HG03064 (cell line): ENCODE results near the gene PDGFA.

Experiments used
- ATAC-seq: cut with Tn5 transposase; IDR thresholded peaks from one replicate; pipeline ENCODE4 v1.9.1; 2021; ENCODE audit warnings: low read depth; ENCODE audit not compliant: unreplicated experiment

Gene PDGFA

DNA sequence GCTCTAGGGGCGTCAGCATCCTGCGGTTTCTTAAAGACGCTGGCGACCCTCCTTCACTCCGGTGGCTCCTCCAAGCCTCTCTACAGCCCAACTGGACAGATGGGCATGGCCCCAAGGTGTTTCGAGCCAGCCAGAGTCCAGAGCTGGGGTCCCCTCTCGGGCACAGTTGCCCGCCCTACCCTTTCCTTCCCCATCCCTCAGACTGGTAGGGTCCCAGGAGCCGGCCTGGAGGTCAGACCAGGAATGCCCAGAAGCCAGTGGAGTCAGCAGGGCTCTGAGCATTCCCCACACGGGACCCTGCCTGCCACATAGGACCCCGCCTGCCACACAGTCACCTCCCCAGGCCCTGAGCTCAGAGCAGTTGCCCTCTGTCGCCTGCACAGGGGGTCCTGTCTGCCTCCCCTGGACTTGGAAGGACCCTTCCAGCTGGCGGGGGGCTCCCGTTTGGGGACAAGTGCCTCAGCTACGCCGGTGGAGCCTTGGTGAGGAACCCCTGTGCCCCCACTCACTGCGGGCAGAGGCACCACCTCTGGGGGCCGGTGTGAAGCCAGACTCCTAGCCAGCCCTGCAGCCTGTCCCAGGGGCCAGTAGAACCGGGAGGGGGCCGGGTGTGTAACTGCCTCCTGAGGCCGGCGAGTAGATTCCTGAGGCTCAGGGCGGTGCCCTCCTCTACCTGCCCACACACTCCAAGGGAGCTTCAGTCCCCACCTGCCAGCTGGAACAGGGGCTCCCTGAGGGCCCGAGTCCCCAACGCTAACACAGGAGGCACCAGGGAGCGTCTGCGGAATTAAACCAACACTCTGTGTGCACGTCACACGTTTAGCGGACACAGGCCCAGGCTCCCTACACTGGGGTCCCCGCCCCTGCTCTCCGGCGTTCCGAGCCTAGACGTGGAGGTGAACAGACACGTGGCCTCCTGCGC lies 19.4 kb upstream of the PDGFA start:
- no peak for ATAC-seq

DNA sequence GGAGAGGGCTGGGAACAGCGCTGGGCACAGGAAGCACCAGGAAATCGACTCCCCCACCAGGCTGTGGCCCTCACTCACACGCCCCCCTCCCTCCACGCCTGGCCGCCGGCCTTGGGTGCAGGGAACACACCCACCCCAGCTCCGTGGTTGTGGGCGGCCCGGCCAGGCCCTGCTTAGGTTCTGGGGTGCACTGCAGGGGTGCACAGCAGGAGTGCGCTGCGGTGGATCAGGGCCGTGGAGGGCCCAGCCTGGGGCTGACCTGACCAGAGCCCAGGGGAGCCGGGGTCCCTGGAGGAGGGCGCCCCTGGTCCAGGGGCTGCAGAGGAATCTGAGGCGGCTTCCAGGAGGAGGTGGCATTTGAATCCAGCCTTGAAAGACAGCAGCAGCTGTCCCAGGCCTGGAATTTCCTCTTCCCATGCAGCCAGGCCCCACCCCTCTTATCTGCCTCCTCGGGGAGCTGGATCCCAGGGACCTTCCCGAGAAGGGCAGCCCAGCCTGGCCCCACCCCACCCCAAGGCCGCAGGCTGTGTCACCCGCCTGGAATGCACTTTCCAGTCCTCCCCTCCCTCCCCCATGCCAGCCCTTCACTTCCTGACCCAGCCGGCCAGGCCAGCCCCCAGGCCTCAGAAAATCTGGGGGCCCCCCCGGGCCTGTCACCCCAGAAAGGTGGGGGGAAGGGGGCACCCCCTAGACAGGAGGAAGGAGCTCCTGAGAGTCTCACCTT lies 18.4 kb upstream of the PDGFA start:
- ATAC-seq, result no peak

DNA sequence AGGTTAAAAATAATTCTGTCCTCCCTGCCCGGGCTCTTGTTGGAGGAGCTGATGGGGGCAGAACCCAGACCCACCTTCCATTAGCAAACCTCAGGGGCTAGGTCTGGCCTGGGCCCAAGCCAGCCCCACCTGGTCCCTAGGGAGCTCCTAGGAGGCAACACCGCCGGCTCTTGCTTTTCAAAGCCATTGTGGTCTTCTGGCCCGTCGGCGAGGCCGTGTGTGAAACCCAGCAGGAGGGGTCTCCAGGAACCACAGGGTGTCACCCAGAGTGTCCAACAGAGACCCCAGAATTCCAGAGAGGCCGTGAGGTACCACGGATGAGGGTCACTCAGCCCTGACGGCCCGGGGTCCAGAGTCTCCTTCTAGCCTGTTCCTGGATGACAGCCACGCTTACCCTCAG lies 16.6 kb upstream of the PDGFA start:
- ATAC-seq, result no peak

DNA sequence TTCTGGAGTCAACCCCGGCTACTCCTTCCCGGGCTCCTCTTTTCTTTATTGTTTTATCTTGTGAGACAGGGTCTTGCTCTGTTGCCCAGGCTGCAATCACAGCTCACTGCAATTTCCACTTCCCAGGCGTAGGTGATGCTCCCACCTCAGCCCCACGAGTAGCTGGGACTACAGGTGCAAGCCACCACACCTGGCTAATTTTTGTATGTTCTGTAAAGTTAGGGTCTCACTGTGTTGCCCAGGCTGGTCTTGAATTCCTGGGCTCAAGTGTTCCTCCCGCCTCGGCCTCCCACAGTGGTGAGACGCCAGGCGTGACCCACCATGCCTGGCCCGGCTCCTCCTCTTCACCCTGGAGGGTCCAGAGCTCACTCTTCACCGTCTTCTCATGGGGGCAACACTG lies 15.3 kb upstream of the PDGFA start:
- no peak for ATAC-seq

DNA sequence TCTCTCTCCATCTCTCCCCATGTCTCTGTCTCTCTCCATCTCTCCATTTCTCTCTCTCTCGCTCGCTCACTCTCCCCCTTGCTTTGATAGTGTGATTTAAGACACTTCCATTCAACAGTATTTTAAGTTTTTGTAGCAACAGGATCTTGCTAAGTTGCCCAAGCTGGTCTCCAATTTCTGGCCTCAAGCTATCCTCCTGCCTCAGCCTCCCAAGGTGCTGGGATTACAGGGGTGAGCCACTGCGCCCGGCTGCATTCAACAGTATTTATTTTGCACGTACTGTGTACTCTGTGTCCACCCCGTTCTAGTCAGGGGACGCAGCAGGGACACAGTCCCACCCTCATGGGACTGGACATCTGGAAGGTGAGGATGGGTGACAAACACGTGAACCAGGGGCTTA lies 14.4 kb upstream of the PDGFA start:
- ATAC-seq, result no peak

DNA sequence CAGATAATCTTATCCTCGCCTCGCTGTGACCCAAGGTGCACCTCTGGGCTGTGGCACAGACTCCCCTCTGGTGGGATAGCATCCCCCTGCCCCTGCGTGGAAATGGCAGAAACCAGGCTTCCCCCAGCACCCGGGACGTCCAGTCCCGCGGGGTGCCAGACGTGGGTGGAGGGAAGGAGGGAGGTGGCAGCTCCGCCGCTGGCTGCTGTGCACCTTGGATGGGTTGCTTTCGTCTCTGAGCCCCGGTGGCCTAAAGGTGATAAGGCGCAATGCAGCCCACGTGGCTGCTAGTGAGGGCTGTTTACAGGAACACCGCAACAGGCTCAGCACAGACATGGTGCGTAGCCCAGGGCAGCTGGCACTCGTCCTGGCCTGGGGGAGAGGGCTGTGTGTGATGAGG lies 13.6 kb upstream of the PDGFA start:
- ATAC-seq, result no peak

DNA sequence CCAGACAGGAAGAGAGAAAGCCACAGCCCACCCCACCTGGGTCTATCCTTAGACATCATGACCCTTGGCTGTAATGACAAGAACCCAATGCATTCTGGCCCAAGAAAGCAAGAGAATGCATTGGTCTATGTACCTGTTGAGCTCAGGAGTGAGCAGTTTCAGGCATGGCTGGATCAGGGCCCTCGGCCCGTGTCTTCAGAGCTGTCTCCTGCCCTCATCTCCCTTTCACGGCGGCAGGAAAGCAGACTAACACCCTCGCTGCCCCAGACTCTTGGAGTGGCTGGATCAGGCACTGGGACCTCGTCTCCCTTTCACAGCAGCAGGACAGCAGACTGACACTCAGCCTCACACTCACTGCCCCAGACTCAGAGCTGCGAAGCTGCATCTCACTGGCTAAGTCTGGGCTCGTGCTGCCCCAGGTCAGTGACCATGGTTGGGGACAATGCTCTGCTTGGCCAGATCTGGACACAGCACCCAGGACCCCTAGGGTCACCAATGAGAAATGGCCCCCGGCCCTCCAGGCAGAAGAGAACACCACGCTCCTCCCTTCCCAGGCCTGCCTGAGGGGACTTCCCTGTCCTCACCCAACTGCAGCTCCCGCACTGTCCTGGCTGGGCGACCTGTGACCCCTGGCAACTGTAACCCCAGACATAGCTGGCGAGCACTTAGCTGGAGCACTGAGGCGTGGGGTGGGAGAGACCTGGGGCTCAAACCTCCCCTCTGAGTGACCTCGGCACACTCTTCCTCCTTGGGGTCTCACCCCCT lies 12.9 kb upstream of the PDGFA start:
- ATAC-seq, result no peak

DNA sequence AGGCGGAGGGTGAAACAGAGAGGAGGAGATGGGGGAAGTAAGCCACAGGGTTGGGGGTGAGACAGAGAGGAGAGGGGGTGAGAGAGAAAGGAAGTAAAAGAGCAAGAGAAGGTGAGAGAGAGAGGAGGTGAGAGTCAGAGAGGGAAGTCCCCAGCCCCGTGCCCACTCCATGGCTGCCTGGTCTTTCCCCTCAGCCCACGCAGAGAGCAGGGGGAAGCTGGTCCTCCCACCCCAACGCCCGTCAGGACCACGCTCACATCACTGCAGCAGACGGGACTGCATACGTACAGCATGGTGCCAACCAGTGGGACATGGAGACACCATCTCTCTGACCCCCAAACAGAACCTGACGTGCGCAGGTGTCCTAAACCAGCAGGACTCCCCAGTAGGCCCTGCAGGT lies 12.1 kb upstream of the PDGFA start:
- ATAC-seq, result no peak

DNA sequence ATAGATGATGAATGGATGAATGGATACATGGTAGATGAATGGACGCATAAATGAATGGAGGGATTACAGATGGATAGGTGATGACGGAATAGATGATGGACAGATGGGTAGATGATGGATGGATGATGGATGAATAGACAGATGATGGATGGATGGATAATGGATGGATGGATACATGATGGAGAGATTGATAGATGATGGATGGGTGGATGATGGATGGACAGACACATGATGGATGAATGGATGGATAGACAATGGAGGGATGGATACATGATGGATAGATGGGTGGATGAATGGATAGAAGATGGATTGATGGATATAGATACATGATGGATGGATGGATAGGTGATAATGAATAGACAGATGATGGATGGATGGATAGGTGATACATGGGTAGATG lies 8.8 kb upstream of the PDGFA start:
- ATAC-seq, result no peak

DNA sequence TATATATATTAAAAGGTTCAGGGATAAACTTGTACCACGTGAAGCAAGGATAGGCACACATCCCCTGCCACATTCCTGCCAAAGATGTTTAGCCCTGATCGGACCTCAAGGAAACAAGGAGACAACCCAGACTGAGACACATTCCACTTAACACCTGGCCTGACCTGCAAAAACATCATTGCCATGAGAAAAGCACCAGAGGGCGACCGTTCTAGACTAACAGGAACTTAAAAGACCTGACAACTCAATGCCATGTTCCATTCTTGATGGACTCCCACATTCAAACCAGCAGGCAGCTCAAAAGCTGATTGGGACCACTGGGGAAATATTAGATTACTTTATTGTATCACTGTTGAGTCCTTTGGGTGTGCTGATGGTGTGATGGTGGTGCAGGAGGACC lies 8.1 kb upstream of the PDGFA start:
- no peak for ATAC-seq

DNA sequence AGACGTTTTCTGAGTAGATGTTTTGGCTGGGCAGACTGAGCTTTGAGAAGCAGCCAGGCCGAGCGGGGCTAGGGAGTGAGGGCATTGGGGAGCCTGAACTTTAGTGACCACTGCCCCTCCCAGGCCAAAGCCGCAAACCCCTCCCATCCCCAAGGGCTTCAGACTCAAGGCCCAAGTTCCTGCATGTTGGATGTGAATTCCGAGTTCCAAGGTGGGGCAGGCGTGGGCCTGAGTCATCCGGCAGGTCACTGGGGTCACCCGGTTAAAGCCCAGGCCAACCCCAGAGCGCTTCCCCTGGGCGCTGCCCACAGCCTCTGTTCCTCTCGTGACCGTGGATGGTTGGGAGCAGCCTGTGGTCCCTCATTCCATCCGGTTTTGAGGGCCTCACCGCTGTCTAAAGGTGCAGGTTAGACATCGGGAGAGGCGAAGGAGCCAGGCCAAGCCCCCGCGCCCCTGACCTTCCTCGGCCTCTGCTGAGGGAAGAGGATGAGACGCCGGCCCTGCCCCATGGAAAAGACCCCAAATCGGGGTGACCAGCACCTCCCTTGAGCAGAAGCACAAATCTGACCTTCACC lies 6.9 kb upstream of the PDGFA start:
- no peak for ATAC-seq

DNA sequence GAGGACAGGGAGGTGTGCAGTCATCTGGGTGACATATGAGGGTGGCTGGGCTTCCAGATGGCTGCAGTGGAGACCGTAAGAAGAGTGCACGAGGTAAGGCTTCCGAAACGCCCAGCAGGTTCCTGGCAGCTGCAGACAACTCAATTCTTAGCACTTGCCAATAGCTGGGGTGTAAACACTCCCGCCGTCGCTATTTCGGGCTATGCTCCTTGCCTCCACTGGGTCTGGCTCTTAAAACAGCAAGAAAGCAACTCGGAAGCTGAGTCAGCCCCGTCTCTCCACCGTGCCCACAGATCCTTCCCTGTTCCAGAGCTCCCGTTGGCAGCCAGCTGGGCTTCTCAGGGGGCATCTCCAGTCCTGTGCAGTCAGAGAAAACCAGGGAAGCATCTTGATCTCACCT lies 6.1 kb upstream of the PDGFA start:
- no peak for ATAC-seq

DNA sequence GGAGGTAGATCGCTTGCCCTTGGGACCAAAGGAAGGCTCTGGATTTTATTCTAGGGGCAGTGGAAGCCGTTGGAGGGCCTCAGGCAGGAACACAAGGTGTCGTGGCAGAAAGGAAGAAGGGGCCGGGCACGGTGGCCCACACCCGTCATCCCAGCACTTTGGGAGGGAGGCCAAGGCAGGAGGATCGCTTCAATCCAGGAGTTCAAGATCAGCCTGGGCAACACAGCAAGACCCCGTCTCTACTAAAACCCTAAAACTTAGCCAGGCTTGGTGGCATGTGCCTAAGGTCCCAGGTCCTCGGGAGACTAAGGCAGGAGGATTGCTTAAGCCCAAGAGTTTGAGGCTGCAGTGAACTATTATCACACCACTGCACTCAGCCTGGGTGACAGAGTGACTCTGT lies 5.2 kb upstream of the PDGFA start:
- no peak for ATAC-seq

DNA sequence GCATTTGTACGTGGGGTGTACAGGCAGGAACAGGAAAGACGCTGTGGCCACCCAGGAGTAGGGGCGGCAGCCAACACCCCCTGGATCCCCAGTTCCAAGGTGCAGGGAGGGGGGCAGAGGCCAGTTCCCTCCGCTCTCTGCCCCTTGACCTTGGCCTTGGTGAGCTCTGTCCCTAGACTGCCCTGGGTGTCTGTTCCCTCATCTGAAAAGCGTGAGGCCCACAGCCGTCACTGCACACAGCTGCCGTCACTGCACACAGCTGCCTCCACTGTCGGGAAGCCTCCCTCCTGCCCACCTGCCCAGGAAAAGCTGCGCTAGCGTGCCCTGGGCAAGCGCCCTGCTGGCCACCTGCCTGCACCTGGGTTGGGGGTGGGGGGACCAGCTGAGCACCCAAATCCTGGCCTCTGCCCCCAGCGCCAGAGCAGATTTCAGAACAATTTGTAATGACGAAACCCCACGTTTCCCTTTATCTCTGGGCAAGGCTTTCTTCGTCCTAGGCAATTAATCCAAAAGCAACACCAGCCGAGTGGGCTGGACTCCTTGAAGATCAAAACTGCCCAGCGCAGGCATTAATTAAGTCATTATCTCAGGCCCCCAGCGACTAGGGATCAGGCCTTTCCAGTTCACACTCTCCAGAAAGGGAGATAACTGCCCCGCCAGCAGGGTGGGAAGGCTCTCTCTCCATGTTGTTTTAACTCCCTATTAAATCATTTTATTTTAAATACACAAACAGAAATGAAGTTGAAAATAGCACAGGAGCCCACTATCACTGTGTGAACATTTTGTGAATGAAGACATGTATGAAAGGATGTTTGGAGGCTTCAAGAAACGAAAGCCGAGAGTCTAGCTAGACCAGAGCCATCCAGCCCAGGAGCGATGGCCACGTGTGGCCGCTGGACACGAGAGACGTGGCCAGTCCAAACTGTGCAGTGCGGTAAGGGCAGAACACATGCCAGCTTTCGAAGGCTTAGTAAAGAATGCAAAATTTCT lies 4.0 kb upstream of the PDGFA start:
- ATAC-seq, result no peak

DNA sequence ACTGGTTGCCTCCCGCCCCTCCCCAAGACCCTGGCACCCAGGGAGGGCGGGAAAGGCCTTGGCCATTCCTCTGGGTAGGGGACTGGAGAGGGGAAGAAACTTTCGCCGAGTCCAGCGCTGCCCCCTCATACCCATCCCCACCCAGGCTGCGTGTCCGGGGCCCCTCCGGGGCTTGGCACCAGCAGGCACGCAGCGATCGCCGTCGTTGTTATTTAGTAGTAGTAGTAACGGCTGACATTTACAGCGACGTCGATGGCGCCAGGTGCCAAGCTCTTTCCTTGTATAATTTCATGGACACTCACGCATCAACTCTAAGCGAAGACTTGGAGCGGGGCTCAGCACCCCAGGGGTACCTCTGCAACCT lies 3.3 kb upstream of the PDGFA start:
- no peak for ATAC-seq

DNA sequence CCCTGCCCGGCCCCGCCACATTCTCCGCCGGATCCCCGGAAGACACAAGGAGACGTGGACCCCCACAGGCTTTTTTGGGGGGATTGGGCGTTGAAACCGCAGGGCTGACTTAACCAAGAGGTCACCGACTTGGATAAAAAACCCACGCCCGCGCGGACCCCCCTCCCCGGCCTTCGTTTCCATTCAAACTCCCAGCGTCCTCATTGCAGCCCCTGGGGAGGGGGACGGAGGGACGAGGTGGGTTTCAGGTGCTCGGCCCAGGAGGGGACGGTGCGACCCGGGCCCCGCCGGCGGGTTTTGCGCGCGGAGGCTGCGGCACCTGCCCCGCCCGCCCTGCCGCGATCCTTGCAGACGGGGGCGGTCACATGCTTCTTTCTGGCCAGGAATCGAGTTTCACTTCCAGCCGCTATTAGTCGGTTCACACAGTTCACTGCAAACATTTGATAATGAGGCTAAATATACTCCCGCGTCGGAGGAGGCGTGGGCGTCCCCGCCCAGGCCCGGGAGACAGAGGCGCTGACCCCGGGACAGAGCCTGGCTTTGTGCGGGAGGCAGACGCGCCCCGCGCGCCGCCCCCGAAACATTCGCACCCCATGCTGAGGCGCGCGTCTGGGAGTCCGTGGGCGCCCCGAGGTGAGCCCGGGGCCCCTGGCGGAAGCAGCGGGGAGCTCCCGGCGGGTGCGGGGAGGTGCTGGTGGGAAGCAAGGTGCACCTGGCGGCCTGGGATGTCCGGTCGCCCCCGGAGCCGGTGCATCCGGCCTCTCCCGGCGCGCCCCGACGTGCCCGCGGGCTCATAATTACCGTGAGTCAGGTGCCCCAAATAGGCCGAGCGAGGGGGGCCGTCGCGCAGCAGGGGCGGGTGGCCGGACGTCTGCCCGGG lies 2.7 kb upstream of the PDGFA start:
- no peak for ATAC-seq

DNA sequence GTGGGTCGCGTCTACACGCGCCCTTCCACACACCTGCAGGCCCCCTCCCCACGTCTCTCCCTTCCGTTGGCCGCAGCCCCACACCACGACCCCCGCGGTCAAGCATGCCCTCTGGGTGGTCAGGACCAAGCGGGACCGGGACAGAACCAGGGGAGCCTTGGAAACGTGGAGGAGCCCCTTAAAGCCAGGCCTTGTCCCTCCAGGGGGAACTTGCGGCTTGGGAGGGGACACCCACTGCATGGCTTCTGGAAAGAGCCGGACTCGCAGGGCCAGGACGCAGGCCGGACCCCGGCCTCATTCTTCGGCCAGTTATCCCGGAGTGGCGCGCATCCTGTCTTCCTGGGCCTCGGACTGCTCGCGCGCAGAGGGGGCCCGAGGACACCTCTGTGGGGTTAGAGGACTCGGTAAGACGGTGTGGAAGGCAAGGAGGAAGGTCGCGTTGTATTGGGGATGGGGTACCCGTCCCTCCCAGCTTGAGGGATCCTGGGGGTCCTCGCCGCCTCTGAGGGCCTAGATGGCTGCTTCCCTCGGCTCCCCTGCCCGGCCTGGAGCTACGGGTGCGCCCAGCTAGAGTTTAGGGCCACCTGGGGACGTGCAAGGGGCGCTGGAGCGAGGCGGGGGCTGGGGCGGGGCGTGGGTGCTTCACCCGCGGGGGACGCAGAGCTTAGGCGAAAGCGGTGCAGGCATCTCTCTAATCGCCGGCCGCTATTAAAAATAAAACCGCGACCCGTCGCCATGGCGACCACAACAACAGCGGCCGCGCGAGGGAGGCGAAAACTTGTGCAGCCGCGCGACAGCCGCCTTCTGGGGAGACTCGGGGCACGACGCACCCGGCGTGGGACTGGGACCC lies 1.8 kb upstream of the PDGFA start:
- ATAC-seq, result no peak
